ENCODE measurements around the gene RBBP8NL. TPM values are rescaled to one million over a fixed set of nuclear protein-coding genes. Genes with fewer than 3 reads are reported as not detected.

The RBBP8NL gene
- polyA plus RNA-seq, 1 experiment = not detected

- TF ChIP-seq CTCF (IDR thresholded peaks at IDR 0.05; ENCODE audit: low read depth, low read length) = no peak
- H3K4me3 ChIP-seq (ENCODE audit: low read depth, low read length) = no peak overlapping the region
- H3K27me3 ChIP-seq (ENCODE audit: control insufficient read depth, insufficient read depth, low read length) = peaks cover 39% of the 10 kb centered on the region
- ChIA-PET CTCF (no interaction called here), POLR2A (no interaction called here)
- no peak for DNase-seq (ENCODE audit: low read depth, low spot score)
- no peak overlapping the region for H3K27ac ChIP-seq (ENCODE audit: low read depth, low read length)
- no peaks in the 10 kb centered on the region; the same call in 1 of the 2 replicates for H3K9me3 ChIP-seq (ENCODE audit: control insufficient read depth, insufficient read depth, low read length)
Observed at GRCh38 chr20:62464990-62465389, 37.7 kb upstream of the RBBP8NL start.

DNA sequence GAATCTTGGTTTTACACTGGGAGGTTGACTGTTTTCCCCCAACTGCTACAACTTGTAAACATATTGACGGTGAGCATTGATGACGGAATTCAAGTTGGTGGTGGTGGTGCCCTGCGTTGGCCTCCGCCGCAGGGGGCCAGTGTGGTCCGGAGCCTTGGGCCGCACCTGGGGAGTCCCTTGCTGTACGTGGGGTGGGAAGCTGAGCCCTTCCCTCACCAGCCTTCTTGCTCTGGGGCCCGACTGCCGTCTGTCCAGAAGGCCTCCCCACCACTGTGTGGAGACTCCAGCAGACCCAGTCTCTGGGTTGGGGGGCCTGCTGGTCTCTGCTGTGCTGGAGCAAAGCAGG, 37.1 kb upstream of the RBBP8NL start:
- no peak for DNase-seq (ENCODE audit: low read depth, low spot score)
- H3K4me3 ChIP-seq (ENCODE audit: low read depth, low read length) = no peak overlapping the region
- CTCF ChIA-PET = no interaction called here
- POLR2A ChIA-PET = no interaction called here
- no peak for TF ChIP-seq CTCF (IDR thresholded peaks at IDR 0.05; ENCODE audit: low read depth, low read length)
- peaks cover 33% of the 10 kb centered on the region for H3K27me3 ChIP-seq (ENCODE audit: control insufficient read depth, insufficient read depth, low read length)
- no peak overlapping the region for H3K27ac ChIP-seq (ENCODE audit: low read depth, low read length)
- no peaks in the 10 kb centered on the region; the same call in 1 of the 2 replicates for H3K9me3 ChIP-seq (ENCODE audit: control insufficient read depth, insufficient read depth, low read length)

DNA sequence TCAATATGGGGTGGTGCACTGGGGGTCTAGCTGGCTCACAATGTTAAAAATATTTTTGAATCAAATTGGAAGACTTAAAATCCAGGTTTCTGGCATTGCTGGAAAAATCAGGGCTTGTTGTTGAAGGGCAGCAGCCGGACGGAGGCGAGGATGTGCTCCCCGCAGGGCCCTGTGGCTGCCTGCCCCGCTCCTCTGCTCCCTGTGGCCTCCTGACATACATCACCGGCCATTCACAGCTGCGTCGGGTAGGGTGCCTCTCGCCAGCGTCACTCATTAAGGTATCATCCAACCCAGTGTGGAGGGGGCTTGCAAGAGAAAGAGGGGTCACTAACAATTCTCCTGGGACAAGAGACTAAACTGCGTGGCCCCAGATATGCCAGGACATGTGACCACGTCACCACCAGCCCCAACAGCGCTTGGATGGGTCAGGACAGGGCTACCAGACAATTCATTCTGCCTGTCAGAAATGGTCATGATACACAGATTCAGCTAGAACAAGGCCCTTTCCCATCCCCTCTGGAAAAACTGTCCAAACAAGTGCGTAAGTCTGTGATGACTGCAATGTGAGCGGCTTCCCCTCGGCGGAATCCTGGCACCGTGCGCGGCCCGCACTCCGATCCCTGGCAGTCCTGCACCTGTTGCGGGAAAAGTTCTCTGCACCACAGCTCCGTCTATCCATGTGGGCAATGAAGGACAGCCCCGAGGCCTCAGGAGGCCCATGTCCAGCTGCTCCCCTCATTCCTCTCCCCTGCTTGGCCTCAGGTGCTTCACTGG, 36.5 kb upstream of the RBBP8NL start:
- DNase-seq (ENCODE audit: low read depth, low spot score) = no peak
- TF ChIP-seq CTCF (IDR thresholded peaks at IDR 0.05; ENCODE audit: low read depth, low read length) = no peak
- H3K27ac ChIP-seq (ENCODE audit: low read depth, low read length) = no peak overlapping the region
- ChIA-PET CTCF (no interaction called here), POLR2A (no interaction called here)
- no peak overlapping the region for H3K4me3 ChIP-seq (ENCODE audit: low read depth, low read length)
- no peaks in the 10 kb centered on the region; the same call in 1 of the 2 replicates for H3K9me3 ChIP-seq (ENCODE audit: control insufficient read depth, insufficient read depth, low read length)
- peaks cover 34% of the 10 kb centered on the region for H3K27me3 ChIP-seq (ENCODE audit: control insufficient read depth, insufficient read depth, low read length)

DNA sequence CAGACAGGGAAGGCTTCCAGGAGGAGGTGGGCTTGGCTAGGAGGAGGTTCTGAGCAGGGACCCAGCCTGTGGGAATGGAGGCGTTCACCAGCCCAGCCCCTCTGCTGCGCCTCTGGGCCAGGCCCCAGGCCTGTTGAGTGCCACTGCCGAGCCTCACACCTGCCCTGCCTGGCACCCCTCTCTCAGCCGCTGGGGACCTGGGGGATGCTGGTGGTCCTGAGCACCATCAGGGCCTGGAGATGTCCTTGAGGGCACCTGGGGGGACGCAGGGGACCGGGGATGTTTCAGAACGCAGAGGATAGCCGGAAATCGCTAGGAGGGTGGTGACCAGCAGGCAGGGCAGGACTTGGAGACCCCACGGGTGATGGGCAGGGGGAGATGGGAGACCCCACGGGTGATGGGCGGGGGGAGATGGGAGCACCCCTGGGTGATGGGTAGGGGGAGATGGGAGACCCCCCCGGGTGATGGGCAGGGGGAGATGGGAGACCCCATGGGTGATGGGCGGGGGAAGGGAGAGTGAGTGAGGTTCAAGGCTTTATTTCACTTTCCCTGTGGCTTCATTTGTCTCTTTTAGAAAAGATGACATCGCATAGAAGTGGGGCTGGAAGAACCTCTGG, 35.7 kb upstream of the RBBP8NL start:
- H3K27me3 ChIP-seq (ENCODE audit: control insufficient read depth, insufficient read depth, low read length) = peaks cover 35% of the 10 kb centered on the region
- POLR2A ChIA-PET = no interaction called here
- no peak for DNase-seq (ENCODE audit: low read depth, low spot score)
- CTCF ChIA-PET = no interaction called here
- no peak overlapping the region for H3K4me3 ChIP-seq (ENCODE audit: low read depth, low read length)
- H3K9me3 ChIP-seq (ENCODE audit: control insufficient read depth, insufficient read depth, low read length) = no peaks in the 10 kb centered on the region; the same call in 1 of the 2 replicates
- TF ChIP-seq CTCF (IDR thresholded peaks at IDR 0.05; ENCODE audit: low read depth, low read length) = no peak
- no peak overlapping the region for H3K27ac ChIP-seq (ENCODE audit: low read depth, low read length)

DNA sequence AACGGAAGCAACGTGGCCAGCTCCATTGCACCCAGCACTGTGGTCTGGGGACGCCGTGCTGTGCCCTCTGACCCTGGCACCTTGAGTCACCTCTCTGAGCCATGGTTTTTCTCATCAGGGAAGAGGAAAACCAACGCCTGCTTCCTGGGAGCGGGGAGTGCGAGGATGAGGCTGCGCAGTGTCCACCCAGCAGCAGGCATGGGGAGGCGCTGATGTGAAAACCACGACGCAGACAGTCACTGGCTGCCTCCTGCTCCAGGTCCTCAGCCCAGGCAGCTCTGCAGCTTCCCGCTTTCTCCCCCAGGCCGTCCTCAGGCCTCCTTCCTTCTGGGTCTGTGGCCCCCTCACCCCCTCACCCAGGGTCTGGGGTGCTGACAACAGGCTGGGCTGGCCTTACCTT, 34.5 kb upstream of the RBBP8NL start:
- ChIA-PET POLR2A (no interaction called here), CTCF (no interaction called here)
- no peaks in the 10 kb centered on the region; the same call in 1 of the 2 replicates for H3K9me3 ChIP-seq (ENCODE audit: control insufficient read depth, insufficient read depth, low read length)
- H3K27me3 ChIP-seq (ENCODE audit: control insufficient read depth, insufficient read depth, low read length) = peaks cover 46% of the 10 kb centered on the region
- TF ChIP-seq CTCF (IDR thresholded peaks at IDR 0.05; ENCODE audit: low read depth, low read length) = no peak
- H3K27ac ChIP-seq (ENCODE audit: low read depth, low read length) = no peak overlapping the region
- DNase-seq (ENCODE audit: low read depth, low spot score) = no peak
- H3K4me3 ChIP-seq (ENCODE audit: low read depth, low read length) = no peak overlapping the region

Data from AG04450 (cell line).